NOMO-1 (cell line): Measurements from ENCODE around the gene VPS35L.
"Not testable (repeated sequence)": the region's sequence is repeated elsewhere in the genome, so short reads cannot be mapped to it uniquely, and the experiment has no call there.

ENCODE experiments used
- DNase-seq, 2 experiments: peaks; one replicate each; lab custom pipeline; 2025; ENCODE audit not compliant: unreplicated experiment in 2 of 2; lab: John Stamatoyannopoulos, UW

VPS35L gene

DNA sequence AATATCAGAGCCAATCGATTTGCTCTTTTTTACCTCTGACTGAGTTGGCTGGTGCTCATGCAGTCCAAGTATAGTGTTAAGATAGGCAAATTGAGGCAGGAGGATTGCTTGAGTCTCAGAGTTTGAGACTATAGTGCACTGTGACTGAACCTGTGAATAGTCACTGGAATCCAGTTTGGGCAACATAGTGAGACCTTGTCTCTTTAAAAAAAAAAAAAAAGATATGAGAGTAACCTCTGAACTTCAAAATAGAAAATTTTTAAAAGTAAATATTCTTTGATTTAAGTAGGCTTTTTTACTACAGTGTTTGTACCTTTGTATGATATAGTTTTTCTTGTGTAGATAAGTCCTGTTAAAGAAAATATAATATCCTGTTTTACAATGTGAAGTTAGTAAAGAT lies 28.3 kb upstream of the VPS35L start:
- no peak for DNase-seq

DNA sequence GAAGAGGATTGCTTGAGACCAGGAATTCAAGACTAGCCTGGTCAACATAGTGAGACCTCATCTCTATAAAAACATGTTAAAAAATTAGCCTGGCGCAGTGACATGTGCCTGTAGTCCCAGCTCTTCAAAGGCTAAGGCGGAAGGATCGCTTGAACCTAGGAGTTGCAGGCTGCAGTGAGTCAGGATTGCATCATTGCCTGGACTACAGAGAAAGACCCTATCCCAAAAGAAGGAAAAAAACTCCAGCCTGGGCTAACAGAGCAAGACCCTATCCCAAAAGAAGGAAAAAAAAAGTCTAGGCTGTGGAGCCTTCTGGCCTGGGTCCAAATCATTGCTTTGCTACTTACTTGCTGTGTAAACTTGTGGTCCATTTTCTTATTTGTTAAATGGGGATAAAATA lies 26.8 kb upstream of the VPS35L start:
- DNase-seq: no peak

GRCh38 chr16:19532601-19533000 lies 22.9 kb upstream of the VPS35L start:
- DNase-seq: no peak

DNA sequence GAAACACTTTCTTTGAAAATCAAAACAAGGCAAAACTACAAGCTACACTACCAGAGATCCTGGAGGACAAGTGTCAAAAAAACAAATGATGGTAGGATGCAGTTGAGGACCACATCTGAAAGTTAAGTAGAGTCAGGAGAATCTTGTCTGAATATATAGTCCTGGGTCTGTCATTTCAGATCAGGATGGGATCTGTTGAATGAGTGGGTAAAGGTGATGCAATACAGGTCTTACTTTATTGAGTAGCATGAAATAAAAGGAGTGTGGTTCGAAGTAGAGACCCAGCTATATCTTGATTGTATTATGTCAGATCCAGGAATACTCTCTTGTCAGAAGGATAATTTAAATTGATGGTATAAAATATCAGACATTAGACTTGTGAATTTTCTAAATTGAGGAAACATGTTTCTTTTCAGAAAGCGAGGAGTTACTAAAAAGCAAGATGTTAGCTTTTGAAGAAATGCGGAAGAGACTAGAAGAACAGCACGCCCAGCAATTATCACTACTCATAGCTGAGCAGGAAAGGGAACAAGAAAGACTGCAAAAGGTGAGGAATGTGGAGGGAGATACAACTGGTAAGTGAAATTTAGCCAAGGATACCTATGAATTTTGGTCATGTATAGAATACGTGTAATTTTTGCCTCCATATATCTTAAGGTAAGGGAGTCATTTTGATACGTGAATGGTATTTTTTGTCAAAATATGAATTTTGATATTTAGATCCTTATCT lies 15.1 kb upstream of the VPS35L start:
- no peak for DNase-seq

DNA sequence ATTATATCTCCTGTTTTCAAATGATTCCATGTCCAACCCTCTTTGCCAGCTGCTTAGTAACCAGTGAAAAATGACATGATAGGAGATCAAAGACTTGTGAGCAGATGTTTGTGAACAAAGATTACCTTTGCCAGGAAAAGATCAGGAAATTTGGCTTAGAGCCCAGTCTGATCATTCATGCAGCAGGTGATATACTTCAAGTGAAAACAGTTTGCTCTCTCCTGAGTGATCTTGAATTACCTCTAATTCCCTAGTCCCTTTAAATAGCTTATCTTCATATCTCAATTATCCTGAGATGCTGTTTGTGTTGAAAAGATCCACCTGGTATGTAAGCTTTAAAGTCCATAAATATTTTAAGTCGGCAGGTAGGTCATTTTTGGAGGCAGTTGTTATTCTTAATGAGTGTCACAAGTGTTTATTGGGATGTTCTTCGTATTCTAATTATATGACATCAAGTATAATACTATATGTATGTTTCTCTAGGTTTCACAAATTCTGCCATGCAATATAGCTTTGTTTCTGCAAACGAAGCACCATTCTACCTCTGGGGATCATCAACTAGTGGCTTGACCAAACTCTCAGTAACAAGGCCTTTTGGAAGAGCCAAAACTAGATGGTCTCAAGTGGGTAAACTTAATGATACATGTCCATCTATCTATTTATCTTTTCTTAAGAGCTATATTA lies 13.2 kb upstream of the VPS35L start:
- no peak for DNase-seq

DNA sequence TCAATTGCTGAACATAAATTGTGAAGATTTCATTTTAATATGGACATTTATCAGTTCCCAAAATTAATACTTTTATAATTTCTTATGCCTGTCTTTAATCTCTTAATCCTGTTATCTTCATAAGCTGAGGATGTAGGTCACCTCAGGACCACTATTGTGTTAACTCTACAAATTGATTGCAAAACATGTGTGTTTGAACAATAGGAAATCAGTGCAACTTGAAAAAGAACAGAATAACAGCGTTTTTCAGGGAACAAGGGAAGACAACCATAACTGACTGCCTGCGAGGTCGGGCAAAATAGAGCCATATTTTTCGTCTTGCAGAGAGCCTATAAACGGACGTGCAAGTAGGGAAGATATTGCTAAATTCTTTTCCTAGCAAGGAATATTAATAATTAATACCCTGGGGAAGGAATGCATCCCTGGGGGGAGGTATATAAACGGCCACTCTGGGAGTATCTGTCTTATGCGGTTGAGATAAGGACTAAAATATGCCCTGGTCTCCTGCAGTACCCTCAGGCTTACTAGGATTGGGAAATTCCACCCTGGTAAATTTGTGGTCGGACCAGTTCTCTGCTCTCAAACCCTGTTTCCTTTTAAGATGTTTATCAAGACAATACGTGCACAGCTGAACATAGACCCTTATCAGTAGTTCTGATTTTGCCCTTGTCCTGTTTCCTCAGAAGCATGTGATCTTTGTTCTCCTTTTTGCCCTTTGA lies 12.1 kb upstream of the VPS35L start:
- not testable (repeated sequence) for DNase-seq

DNA sequence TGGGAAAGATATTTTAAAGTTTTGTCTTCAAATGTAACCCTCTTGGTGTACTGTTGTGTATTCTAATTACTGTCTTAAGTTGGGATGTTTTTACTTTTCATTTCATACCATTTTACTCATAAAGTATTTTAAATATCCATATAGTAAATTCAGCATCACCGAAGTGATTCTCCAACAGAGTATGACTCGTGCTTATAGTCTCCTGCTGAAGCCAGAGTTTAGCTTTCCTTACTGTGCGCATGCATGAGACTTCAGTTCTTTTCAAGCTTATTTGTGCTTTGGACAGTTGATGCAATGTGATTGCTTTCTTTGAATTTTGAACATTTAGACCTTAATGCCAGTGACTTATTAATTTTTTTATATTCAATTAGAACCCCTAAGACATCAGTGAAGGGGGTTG lies 7.4 kb upstream of the VPS35L start:
- no peak for DNase-seq

GRCh38 chr16:19549673-19550072 lies 5.8 kb upstream of the VPS35L start:
- DNase-seq: no peak

DNA sequence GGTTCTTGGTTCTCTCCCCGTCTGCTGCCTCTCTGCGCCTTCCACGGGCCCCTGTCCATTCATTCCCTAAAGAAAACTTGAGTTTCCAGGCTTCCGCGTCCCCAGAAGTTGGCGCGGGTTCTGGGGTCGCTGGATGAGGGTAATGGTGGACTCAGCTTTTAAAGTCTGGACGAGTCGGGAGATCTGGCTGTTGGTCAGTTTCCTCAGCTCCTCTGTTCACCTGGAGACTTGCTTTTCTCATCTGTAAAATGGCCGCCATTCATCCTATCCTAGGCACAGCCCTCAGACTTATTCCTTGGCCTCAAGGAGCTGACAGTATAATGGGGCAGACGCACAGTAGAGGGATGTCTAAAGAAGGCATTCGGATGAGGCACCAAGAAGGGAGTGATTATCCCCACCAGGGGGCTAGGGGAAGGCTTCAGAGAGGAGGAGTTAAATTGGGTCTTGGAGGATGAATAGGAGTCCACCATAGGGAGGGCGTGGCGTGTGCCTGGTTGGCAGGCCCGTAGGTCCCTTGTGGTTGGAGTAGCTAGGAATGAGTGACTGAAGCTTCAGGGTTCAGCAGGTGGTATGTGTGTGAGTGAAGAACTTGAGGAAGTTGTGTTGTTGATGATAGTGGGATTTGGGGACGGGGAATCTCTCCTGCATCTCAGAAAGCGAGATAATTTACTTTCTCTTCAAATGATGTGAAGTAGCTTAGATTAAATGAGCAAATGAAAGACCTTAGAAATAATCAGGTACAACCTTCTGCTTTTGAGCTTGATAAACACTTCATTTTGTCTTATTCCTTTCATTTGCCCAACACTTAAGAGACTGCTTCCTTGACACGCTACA lies 652 bp downstream of the VPS35L start:
- peak in 1 of 2 experiments; percentile 8 for DNase-seq

GRCh38 chr16:19559242-19559910 lies 3.9 kb downstream of the VPS35L start:
- peak in 1 of 2 experiments; percentile 45 for DNase-seq

- no peak for DNase-seq
Measured at GRCh38 chr16:19560078-19560477, 4.6 kb downstream of the VPS35L start.

DNA sequence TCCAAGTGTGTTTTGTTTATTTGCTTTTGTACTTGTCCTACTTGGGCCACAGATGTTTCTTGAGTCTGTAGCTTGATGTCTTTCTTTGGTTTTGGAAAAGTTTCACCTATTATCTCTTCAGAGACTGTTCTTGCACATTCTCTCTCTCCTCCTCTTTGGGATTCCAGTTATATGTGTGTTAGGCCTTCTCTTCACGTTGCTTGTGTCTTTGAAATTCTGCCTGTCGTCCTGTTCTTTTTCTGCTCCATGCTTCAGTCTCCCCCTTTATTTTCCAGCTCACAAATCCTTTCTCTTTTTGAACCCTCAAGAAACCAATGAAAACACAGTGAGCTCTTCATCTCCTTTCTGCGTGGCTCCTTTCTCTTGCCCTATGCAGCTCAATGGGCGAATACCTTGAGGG lies 7.9 kb downstream of the VPS35L start:
- no peak for DNase-seq

GRCh38 chr16:19566362-19566761 lies 10.9 kb downstream of the VPS35L start:
- DNase-seq: no peak

- DNase-seq: no peak
Measured at GRCh38 chr16:19567560-19567959, 12.1 kb downstream of the VPS35L start.

GRCh38 chr16:19573997-19574396 lies 18.5 kb downstream of the VPS35L start:
- DNase-seq: no peak

DNA sequence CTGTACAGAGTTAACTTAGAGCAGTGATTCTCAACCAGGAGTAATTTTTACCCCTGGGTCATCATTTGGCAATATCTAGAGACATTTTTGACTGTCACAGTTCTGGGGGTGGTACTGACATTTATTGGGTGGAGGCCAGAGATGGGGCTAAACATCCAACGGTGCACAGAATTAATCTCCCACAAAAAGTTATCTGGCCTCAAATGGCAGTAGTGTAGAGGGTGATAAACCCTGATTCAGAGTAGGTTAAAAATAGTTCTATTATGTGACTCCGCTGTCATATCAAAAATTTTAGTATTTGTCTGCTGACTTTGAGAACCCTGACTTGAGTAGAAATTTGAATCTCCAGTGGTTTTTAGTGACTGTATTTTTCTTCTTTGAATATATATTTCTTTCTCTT lies 19.1 kb downstream of the VPS35L start:
- DNase-seq: no peak

- no peak for DNase-seq
Measured at GRCh38 chr16:19578378-19578971, 23.0 kb downstream of the VPS35L start.

DNA sequence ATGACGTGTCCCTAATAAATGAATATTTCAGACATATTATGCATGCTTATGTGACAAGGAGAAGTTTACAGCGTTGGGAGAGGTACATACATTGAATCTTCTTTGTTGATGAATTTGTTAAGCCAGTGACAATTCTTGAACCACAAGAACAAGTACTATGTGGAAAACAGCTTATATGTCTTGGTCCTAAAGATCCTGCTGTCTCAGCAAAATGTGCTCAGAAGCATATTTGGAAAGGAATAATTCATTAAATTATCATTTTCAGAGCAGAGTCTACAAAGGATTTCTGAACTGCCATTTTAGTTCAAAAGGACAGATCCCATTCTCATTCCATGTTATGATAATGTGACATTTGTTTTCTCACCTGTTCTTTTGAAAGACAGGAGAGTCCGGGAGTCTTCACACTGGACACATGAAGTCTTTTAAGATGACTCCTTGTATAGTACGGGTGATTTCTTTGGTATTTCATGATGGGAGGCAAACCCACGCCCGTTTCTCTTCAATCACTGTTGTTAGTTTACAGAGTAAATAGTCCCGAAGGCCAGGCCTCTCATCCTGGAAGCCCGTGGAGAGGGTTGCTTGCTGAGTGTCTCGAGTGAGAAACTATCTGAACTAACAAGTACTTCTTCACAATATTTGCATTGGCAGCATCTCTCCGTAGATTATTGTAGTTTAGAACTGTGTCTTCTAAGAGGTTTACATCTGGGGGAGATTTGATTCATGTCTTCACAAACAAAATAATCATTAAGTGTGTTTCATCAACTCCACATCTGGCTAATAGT lies 26.7 kb downstream of the VPS35L start:
- DNase-seq: no peak

GRCh38 chr16:19583665-19584300 lies 28.3 kb downstream of the VPS35L start:
- no peak for DNase-seq
